Calu3 (cell line): ENCODE results near the gene NANS. TPM values are rescaled to one million over a fixed set of nuclear protein-coding genes. Genes with fewer than 3 reads are reported as not detected.

Experiments used
- BruUV-seq: library from RNA; stranded (reverse); fragments of 400-500 nt; replicated peaks from 2 replicates; lab custom pipeline; 2021; lab: Mats Ljungman, UMichigan
- CTCF ChIA-PET: fragments of 300-600 bp; sonication (Branson Sonifier 250); formaldehyde crosslinking; loops from one replicate; lab custom pipeline; 2022; ENCODE audit warnings: antibody characterized with exemption; lab: Charles Lee
- DNase-seq: peaks from one replicate; pipeline ENCODE4 v3.0.0; 2022
- H3K27ac Mint-ChIP-seq: one replicate; pipeline ENCODE4 v1.8.0; 2022; ENCODE audit warnings: mixed read lengths; ENCODE audit not compliant: unreplicated experiment
- H3K27me3 Mint-ChIP-seq: one replicate; pipeline ENCODE4 v1.8.0; 2022; ENCODE audit warnings: mixed read lengths; ENCODE audit not compliant: unreplicated experiment
- H3K36me3 Mint-ChIP-seq: one replicate; pipeline ENCODE4 v1.8.0; 2022; ENCODE audit warnings: mild to moderate bottlenecking, moderate library complexity, mixed read lengths; ENCODE audit not compliant: insufficient read depth, unreplicated experiment
- H3K4me1 Mint-ChIP-seq: one replicate; pipeline ENCODE4 v1.8.0; 2022; ENCODE audit warnings: mild to moderate bottlenecking, low read depth, mixed read lengths; ENCODE audit not compliant: unreplicated experiment
- H3K4me3 Mint-ChIP-seq: one replicate; pipeline ENCODE4 v1.8.0; 2022; ENCODE audit warnings: mild to moderate bottlenecking, low read depth, moderate library complexity, mixed read lengths; ENCODE audit not compliant: unreplicated experiment
- H3K9me3 Mint-ChIP-seq: one replicate; pipeline ENCODE4 v1.8.0; 2022; ENCODE audit warnings: low read depth, mixed read lengths; ENCODE audit not compliant: unreplicated experiment
- CTCF ChIP-seq: fragments of 200-600 bp; IDR thresholded peaks from one replicate; pipeline ENCODE4 v1.8.0; 2022; ENCODE audit warnings: antibody characterized with exemption; ENCODE audit not compliant: unreplicated experiment
- intact Hi-C: fragments of 100-400 bp; cut with micrococcal nuclease; formaldehyde crosslinking; loops from one replicate; pipeline ENCODE4 v1.10.0; 2022; ENCODE audit not compliant: unreplicated experiment
- total RNA-seq: library from RNA; stranded (reverse); gene quantifications from 2 replicates; pipeline ENCODE4 v1.2.3, GENCODE V29; 2022

Gene NANS
- total RNA-seq, 1 experiment from 2014 or later, result 47.5 TPM

DNA sequence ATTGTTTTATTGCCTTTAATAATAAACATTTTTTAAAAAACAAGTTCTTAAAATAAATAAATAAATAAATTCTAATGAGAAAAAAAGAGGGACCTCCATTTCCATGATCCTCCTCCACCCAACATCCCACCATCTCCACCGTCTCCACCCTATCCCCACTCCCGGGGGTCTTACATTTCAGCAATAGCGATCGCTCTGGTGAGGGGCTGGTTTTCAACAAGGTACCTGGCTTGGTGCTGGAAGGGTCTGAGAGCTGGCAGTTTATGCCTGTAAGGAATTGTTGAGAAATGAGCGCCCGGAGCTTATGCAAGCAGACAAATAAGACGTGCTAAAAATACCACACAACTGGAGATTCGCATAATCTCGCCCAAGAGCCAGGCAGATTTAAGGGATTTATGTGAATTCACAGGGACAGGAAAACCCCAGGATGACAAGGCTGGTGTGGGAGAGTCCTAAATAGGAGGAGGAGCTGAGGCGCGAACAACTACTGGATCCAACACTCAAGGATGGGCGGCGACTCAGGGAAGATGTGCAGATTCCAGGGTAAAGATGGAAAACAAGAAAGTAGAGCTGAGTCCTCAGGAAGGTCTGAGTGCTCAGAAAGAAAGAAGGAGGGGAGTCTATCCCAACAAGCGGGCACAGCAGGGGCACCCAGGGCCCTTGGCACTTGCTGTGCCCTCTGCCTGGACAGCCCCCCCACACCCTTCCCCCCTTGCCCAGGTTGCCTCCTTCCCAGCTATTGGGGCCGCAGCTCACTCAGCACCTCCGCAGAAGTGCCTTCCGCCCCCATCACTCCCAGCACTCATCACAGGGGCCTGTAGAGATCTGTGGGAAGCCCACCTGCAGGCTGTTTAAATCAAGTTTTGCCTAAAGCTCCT lies 35.4 kb downstream of the NANS start:
- TF ChIP-seq CTCF, result no peak
- DNase-seq, result no peak
- H3K27me3 Mint-ChIP-seq, result no peaks in the 10 kb centered on the region
- CTCF ChIA-PET, result no interaction called here
- peaks cover 2% of the 10 kb centered on the region for H3K4me1 Mint-ChIP-seq
- peaks cover 34% of the 10 kb centered on the region for H3K36me3 Mint-ChIP-seq
- intact Hi-C loops, result no loop called here
- no TSS peak for BruUV-seq
- H3K4me3 Mint-ChIP-seq, result no peak overlapping the region
- H3K27ac Mint-ChIP-seq, result no peak overlapping the region
- H3K9me3 Mint-ChIP-seq, result no peaks in the 10 kb centered on the region

DNA sequence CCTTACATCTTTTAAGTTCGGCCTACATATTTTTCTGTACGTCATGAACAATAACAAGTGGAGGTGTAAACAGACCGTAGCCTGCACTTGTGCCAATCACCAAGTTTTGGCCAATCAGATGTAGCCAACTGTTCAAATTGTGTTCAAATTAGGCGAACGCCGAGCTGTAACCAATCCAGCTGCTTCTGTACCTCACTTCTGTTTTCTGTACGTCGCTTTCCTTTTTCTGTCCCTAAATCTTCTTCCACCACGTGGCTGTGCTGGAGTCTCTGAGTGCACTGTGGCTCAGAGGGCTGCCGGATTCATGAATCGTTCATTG lies 36.0 kb downstream of the NANS start:
- Mint-ChIP-seq H3K27ac (no peak overlapping the region), H3K9me3 (no peaks in the 10 kb centered on the region), H3K4me3 (no peak overlapping the region), H3K36me3 (peaks cover 39% of the 10 kb centered on the region), H3K27me3 (no peaks in the 10 kb centered on the region), H3K4me1 (no peaks in the 10 kb centered on the region)
- intact Hi-C loops, result no loop called here
- CTCF ChIA-PET, result no interaction called here
- no peak for TF ChIP-seq CTCF
- no peak for DNase-seq
- no TSS peak for BruUV-seq

DNA sequence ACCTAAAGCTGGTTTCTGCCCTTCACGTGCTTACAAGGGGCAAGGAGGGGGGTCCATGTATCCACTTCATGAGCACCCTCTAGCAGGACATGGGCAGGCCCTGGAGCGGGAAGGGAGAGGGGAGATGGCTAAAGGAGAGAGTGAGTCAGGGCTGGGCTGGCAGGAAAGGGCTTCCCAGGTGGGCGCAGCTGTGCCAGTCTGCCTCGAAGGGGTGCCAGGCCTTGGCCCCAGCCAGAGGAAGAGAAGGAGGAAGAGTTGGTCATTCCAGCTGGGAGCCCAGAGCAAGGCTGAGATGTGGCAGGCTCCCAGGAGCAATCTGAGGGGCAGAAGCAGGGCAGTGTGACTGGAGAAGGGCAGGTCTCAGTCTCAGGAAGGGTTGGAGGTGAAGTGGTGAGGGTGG lies 37.8 kb downstream of the NANS start:
- BruUV-seq, result no TSS peak
- Mint-ChIP-seq H3K36me3 (peaks cover 35% of the 10 kb centered on the region), H3K4me3 (no peak overlapping the region), H3K9me3 (no peaks in the 10 kb centered on the region), H3K27me3 (no peaks in the 10 kb centered on the region), H3K4me1 (no peaks in the 10 kb centered on the region), H3K27ac (peak overlapping the region; percentile 9)
- CTCF ChIA-PET, result no interaction called here
- no peak for DNase-seq
- no peak for TF ChIP-seq CTCF
- intact Hi-C loops, result no loop called here

DNA sequence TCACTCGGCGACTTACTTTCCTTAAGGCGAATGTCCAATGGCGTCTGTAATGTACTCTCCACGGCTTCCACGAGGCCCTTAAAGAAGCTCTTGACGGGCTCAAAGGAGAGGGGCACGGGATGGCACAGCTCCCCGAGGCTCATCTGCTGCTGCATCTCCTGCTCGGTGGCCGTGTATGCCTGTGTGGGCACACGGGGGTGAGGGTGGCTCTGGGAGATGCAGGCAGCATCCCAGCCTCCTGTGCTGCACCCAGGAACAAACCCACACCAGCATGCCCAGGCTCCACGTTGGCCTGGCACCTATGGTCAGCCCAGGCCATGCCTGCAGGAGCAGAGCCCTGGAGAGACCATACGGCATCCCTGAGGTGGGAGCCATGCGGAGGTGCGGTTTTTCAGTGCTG lies 38.3 kb downstream of the NANS start:
- H3K4me3 Mint-ChIP-seq, result no peak overlapping the region
- TF ChIP-seq CTCF, result no peak
- no peaks in the 10 kb centered on the region for H3K9me3 Mint-ChIP-seq
- H3K4me1 Mint-ChIP-seq, result no peaks in the 10 kb centered on the region
- peaks cover 30% of the 10 kb centered on the region for H3K36me3 Mint-ChIP-seq
- H3K27me3 Mint-ChIP-seq, result no peaks in the 10 kb centered on the region
- no peak for DNase-seq
- H3K27ac Mint-ChIP-seq, result no peak overlapping the region
- CTCF ChIA-PET, result no interaction called here
- BruUV-seq, result no TSS peak
- intact Hi-C loops, result no loop called here
